Gastrocnemius medialis (tissue), 4 donors: ENCODE data around the gene NOD1.

ENCODE experiments used
- POLR2A ChIP-seq, 2 donors: fragments of 450-650 bp; IDR thresholded peaks; one replicate each; pipeline ENCODE4 v1.6.1; 2017; ENCODE audit warnings: antibody characterized with exemption in 2 of 2, mild to moderate bottlenecking in 2 of 2, moderate library complexity in 2 of 2
- TF ChIP-seq, protein P1 (sequence below), 5 experiments: fragments of 450-650 bp in 3 of 5; fragments of 200-600 bp in 2 of 5; sonication (generic) in 2 of 5; IDR thresholded peaks in 4 of 5; conservative IDR thresholded peaks in 1 of 5; 1 replicate in 4 of 5; 2 replicates in 1 of 5; pipeline ENCODE4 v1.5.1; 2016 to 2019; ENCODE audit warnings: antibody characterized with exemption in 5 of 5, mild to moderate bottlenecking in 3 of 5, moderate library complexity in 3 of 5

- TF ChIP-seq, protein P1, sequence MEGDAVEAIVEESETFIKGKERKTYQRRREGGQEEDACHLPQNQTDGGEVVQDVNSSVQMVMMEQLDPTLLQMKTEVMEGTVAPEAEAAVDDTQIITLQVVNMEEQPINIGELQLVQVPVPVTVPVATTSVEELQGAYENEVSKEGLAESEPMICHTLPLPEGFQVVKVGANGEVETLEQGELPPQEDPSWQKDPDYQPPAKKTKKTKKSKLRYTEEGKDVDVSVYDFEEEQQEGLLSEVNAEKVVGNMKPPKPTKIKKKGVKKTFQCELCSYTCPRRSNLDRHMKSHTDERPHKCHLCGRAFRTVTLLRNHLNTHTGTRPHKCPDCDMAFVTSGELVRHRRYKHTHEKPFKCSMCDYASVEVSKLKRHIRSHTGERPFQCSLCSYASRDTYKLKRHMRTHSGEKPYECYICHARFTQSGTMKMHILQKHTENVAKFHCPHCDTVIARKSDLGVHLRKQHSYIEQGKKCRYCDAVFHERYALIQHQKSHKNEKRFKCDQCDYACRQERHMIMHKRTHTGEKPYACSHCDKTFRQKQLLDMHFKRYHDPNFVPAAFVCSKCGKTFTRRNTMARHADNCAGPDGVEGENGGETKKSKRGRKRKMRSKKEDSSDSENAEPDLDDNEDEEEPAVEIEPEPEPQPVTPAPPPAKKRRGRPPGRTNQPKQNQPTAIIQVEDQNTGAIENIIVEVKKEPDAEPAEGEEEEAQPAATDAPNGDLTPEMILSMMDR (IDR thresholded peaks at IDR 0.05 in 4 of 5, conservative IDR thresholded peaks at IDR 0.05 in 1 of 5): no peak
- TF ChIP-seq POLR2A (IDR thresholded peaks at IDR 0.05): no peak
Measured at GRCh38 chr7:30430777-30431176, 47.8 kb downstream of the NOD1 start.
